ENCODE data around the gene RAB20. TPM values are rescaled to one million over a fixed set of nuclear protein-coding genes. Genes with fewer than 3 reads are reported as not detected.

Gene RAB20
- total RNA-seq, 1 experiment from 2014 or later: 12.3 TPM

- Histone ChIP-seq H3T11ph (ENCODE audit: low read length) (no peak overlapping the region), H2BK120ac (ENCODE audit: low read depth, low read length, poor library complexity, severe bottlenecking) (no peak overlapping the region), H2AFZ (ENCODE audit: low read length) (no peak overlapping the region), H3K79me2 (ENCODE audit: insufficient read depth, low read length) (no peaks in the 10 kb centered on the region), H3K4me1 (ENCODE audit: insufficient read depth, low read length) (no peaks in the 10 kb centered on the region), H2BK12ac (ENCODE audit: insufficient read length, low read depth, low read length) (no peak overlapping the region), H3K27ac (ENCODE audit: insufficient read length, low read depth, low read length) (no peak overlapping the region), H3K23ac (ENCODE audit: insufficient read length, low read depth, low read length) (no peak overlapping the region), H3K4me2 (ENCODE audit: insufficient read depth, insufficient read length, low read length) (no peak overlapping the region), H3K14ac (ENCODE audit: insufficient read depth, low read length) (no peak overlapping the region), H3K18ac (ENCODE audit: insufficient read length, low read depth, low read length) (no peak overlapping the region), H3K9ac (ENCODE audit: extremely low read depth, insufficient read length, low read length) (no peak overlapping the region), H2BK20ac (ENCODE audit: low read depth, low read length, poor library complexity, severe bottlenecking) (no peak overlapping the region), H4K8ac (replicated peaks; ENCODE audit: insufficient read length, low read depth, low read length) (no peak overlapping the region), H3K4ac (ENCODE audit: low read depth, low read length) (no peak overlapping the region), H3K79me1 (ENCODE audit: insufficient read depth, low read depth, low read length, poor library complexity, severe bottlenecking) (no peaks in the 10 kb centered on the region), H2BK15ac (ENCODE audit: low read depth, low read length) (no peak overlapping the region), H4K20me1 (ENCODE audit: control insufficient read depth, insufficient read depth, insufficient read length) (no peaks in the 10 kb centered on the region), H2BK5ac (ENCODE audit: insufficient read length, low read length) (no peak overlapping the region), H4K5ac (ENCODE audit: insufficient read length, low read depth, low read length) (no peak overlapping the region), H3K27me3 (ENCODE audit: insufficient read depth, low read length) (no peaks in the 10 kb centered on the region), H3K23me2 (ENCODE audit: insufficient read length, low read depth, low read length, poor library complexity, severe bottlenecking) (no peaks in the 10 kb centered on the region), H4K91ac (ENCODE audit: insufficient read length, low read depth, low read length) (no peak overlapping the region), H3K9me3 (ENCODE audit: control insufficient read depth, low read depth, low read length) (no peaks in the 10 kb centered on the region), H2AK5ac (ENCODE audit: insufficient read length, low read length) (no peak overlapping the region), H3K56ac (ENCODE audit: insufficient read length, low read depth, low read length) (no peak overlapping the region)
- TF ChIP-seq CTCF (conservative IDR thresholded peaks at IDR 0.05): no peak
- 0 out of 7 replicates have a peak overlapping the region, but pooled peaks of 1 of the 3 experiments have one; percentile 34 for H3K27ac Mint-ChIP-seq
- peaks cover 0 to 9% of the 10 kb centered on the region in 2 experiments; a peak in 1 of 5 replicates for H3K9me3 Mint-ChIP-seq
- DNase-seq: no peak
- H3K4me3 Mint-ChIP-seq: no peak overlapping the region
- peaks cover 52 to 79% (median 75%) of the 10 kb centered on the region in 3 experiments for H3K36me3 Mint-ChIP-seq (ENCODE audit: insufficient read depth in 1 of 3, low read depth in 3 of 3)
- no peaks in the 10 kb centered on the region for H3K27me3 Mint-ChIP-seq (ENCODE audit: low read depth)
- no CpG with 5 or more reads among the region's 3 CpGs for WGBS (ENCODE audit: extremely low coverage, insufficient read length, low lambda C conversion rate)
- no peaks in the 10 kb centered on the region for H3K4me1 Mint-ChIP-seq
Observed at GRCh38 chr13:110495376-110495775, 66.1 kb downstream of the RAB20 start.
